ENCODE measurements around the gene LHFPL3. TPM values are rescaled to one million over a fixed set of nuclear protein-coding genes. Genes with fewer than 3 reads are reported as not detected.

The LHFPL3 gene
- total and polyA plus RNA-seq, 2 of the 13 experiments (the other 11 are each of a cell fraction or from before 2014, with no cell fraction given): not detected

DNA sequence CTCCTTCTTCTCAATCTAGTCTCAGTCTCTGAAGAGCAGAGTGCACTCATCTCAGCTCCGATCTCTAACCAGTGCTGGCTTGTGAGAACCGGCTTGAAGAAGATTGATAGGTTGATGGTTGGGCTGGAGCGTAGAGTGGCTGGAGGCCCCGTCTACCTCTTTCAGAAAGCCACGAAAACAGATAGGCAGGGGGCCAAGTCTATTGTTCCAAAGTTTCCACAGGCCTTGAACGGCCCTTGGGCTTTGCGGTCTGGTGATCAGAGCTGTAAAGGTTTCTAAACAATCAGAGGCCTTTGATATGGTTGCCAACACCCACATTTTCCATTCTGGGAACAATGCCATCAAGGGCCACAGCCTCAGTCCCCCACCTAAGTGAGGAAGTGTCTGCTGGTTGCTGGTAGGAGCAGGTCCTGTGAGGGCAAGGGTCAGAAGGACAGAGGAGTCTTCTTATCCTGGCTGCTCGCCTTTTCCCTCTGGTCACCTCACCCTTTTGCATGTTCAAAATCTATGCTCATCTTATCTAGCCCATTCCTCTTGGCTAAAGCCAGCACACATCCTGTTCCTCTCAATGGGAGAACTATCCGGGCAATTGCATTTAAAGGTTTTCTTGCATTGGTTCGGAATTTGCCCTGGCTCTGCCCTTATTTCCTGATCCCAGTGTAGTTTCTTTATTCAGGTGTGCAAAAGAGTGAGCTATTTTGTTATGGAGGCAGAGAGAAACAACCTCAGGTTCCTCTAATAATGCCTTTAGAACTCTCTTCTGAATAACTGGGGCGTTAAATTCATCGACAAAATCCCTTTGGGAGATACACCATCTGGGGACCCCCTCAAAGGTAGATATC is 615.3 kb downstream of the LHFPL3 start (continued):
- TF ChIP-seq ZNF883 (CRISPR knock-in tag; IDR thresholded peaks at IDR 0.05; ENCODE audit: not compliant biosample characterization) (no peak), FOSL2 (CRISPR knock-in tag; IDR thresholded peaks at IDR 0.05) (peak; percentile 26; the same call in 1 of the 2 replicates), SOX13 (IDR thresholded peaks at IDR 0.05) (peak; percentile 96), SOX13 (CRISPR knock-in tag; conservative IDR thresholded peaks at IDR 0.05 in 1 of 2, IDR thresholded peaks at IDR 0.05 in 1 of 2) (peak in 1 of 2 experiments; percentile 97; a peak in 2 of 4 replicates), EP300 (IDR thresholded peaks at IDR 0.05; ENCODE audit: low read depth in 2 of 2, low read length in 2 of 2) (peak; percentile 23 to 47; a peak in 2 of 4 replicates), EP300 (CRISPR knock-in tag; IDR thresholded peaks at IDR 0.05; ENCODE audit: borderline replicate concordance) (0 out of 2 replicates have a peak, but pooled peaks have one; percentile 27), KDM2A (CRISPR knock-in tag; IDR thresholded peaks at IDR 0.05; ENCODE audit: borderline replicate concordance, low read depth) (peak; percentile 21; the same call in 1 of the 2 replicates), GLI4 (CRISPR knock-in tag; IDR thresholded peaks at IDR 0.05; ENCODE audit: borderline replicate concordance) (no peak), POLR2AphosphoS2 (IDR thresholded peaks at IDR 0.05; ENCODE audit: low read depth, low read length) (no peak), REPIN1 (CRISPR knock-in tag; IDR thresholded peaks at IDR 0.05; ENCODE audit: borderline replicate concordance, low read depth) (no peak; the same call in 1 of the 2 replicates), ZNF562 (CRISPR knock-in tag; IDR thresholded peaks at IDR 0.05; ENCODE audit: borderline replicate concordance) (no peak), ZNF124 (CRISPR knock-in tag; IDR thresholded peaks at IDR 0.05) (no peak), ZSCAN29 (CRISPR knock-in tag; conservative IDR thresholded peaks at IDR 0.05) (no peak), ZNF225 (CRISPR knock-in tag; IDR thresholded peaks at IDR 0.05) (no peak), TBX3 (IDR thresholded peaks at IDR 0.05; ENCODE audit: borderline replicate concordance) (peak; percentile 29; the same call in 1 of the 2 replicates), POLR2G (IDR thresholded peaks at IDR 0.05; ENCODE audit: low read depth, low read length) (no peak), NFE2 (CRISPR knock-in tag; IDR thresholded peaks at IDR 0.05) (no peak), ZNF343 (CRISPR knock-in tag; IDR thresholded peaks at IDR 0.05) (0 out of 2 replicates have a peak, but pooled peaks have one; percentile 34), ZNF230 (CRISPR knock-in tag; IDR thresholded peaks at IDR 0.05) (no peak)
- TF ChIP-seq, protein P1, sequence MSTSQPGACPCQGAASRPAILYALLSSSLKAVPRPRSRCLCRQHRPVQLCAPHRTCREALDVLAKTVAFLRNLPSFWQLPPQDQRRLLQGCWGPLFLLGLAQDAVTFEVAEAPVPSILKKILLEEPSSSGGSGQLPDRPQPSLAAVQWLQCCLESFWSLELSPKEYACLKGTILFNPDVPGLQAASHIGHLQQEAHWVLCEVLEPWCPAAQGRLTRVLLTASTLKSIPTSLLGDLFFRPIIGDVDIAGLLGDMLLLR (CRISPR knock-in tag; IDR thresholded peaks at IDR 0.05): no peak
- TF ChIP-seq, protein P2, sequence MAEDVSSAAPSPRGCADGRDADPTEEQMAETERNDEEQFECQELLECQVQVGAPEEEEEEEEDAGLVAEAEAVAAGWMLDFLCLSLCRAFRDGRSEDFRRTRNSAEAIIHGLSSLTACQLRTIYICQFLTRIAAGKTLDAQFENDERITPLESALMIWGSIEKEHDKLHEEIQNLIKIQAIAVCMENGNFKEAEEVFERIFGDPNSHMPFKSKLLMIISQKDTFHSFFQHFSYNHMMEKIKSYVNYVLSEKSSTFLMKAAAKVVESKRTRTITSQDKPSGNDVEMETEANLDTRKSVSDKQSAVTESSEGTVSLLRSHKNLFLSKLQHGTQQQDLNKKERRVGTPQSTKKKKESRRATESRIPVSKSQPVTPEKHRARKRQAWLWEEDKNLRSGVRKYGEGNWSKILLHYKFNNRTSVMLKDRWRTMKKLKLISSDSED (CRISPR knock-in tag; IDR thresholded peaks at IDR 0.05): no peak
- TF ChIP-seq, protein P3, sequence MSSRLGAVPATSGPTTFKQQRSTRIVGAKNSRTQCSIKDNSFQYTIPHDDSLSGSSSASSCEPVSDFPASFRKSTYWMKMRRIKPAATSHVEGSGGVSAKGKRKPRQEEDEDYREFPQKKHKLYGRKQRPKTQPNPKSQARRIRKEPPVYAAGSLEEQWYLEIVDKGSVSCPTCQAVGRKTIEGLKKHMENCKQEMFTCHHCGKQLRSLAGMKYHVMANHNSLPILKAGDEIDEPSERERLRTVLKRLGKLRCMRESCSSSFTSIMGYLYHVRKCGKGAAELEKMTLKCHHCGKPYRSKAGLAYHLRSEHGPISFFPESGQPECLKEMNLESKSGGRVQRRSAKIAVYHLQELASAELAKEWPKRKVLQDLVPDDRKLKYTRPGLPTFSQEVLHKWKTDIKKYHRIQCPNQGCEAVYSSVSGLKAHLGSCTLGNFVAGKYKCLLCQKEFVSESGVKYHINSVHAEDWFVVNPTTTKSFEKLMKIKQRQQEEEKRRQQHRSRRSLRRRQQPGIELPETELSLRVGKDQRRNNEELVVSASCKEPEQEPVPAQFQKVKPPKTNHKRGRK (CRISPR knock-in tag; IDR thresholded peaks at IDR 0.05): no peak
- TF ChIP-seq, protein P4, sequence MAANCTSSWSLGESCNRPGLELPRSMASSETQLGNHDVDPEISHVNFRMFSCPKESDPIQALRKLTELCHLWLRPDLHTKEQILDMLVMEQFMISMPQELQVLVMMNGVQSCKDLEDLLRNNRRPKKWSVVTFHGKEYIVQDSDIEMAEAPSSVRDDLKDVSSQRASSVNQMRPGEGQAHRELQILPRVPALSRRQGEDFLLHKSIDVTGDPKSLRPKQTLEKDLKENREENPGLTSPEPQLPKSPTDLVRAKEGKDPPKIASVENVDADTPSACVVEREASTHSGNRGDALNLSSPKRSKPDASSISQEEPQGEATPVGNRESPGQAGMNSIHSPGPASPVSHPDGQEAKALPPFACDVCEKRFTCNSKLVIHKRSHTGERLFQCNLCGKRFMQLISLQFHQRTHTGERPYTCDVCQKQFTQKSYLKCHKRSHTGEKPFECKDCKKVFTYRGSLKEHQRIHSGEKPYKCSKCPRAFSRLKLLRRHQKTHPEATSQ (CRISPR knock-in tag; IDR thresholded peaks at IDR 0.05; ENCODE audit: borderline replicate concordance): 0 out of 2 replicates have a peak, but pooled peaks have one; percentile 11
